Measurements from ENCODE around the gene CFAP58.

DNA sequence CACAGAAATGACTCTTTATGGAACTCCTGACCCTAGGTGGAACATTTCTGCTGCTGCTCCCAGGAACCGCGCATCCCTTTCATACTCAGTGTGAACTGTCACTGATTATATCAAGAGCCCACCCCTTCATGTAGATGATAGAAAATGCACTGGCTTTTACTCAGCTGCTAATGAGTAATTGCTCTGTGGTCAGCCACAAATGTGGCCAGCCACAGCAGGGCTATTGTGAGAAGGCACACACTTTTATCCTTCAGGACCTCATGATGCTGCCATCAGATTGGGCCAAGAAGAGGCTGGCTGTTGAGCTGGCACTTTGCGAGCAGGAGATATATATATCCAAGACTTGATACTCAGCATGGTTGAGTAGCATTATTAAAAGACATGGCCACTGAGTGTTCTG, 124.7 kb downstream of the CFAP58 start:
- TF ChIP-seq, protein P1, sequence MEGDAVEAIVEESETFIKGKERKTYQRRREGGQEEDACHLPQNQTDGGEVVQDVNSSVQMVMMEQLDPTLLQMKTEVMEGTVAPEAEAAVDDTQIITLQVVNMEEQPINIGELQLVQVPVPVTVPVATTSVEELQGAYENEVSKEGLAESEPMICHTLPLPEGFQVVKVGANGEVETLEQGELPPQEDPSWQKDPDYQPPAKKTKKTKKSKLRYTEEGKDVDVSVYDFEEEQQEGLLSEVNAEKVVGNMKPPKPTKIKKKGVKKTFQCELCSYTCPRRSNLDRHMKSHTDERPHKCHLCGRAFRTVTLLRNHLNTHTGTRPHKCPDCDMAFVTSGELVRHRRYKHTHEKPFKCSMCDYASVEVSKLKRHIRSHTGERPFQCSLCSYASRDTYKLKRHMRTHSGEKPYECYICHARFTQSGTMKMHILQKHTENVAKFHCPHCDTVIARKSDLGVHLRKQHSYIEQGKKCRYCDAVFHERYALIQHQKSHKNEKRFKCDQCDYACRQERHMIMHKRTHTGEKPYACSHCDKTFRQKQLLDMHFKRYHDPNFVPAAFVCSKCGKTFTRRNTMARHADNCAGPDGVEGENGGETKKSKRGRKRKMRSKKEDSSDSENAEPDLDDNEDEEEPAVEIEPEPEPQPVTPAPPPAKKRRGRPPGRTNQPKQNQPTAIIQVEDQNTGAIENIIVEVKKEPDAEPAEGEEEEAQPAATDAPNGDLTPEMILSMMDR (conservative IDR thresholded peaks at IDR 0.05) = no peak
- TF ChIP-seq EZH2 (IDR thresholded peaks at IDR 0.05; ENCODE audit: low read depth) = no peak

Measured in PC-9 (cell line).